HG02571 (cell line): ENCODE data around the gene CFAP44.
"Not testable (repeated sequence)": the region's sequence is repeated elsewhere in the genome, so short reads cannot be mapped to it uniquely, and the experiment has no call there.

Source experiments
- ATAC-seq: cut with Tn5 transposase; IDR thresholded peaks from one replicate; pipeline ENCODE4 v1.9.1; 2021; ENCODE audit warnings: mild to moderate bottlenecking, moderate library complexity; ENCODE audit not compliant: unreplicated experiment

Gene CFAP44

GRCh38 chr3:113441051-113441770, at the start of gene CFAP44:
CFAP44 (minus strand) TSS chr3:113441493; CDS start chr3:113433664, 7,829 bp downstream.
- ATAC-seq, result peak; percentile 81

- ATAC-seq, result no peak
Observed at GRCh38 chr3:113485161-113485609, 43.9 kb upstream of the CFAP44 start.

- no peak for ATAC-seq
Observed at GRCh38 chr3:113468539-113468938, 27.2 kb upstream of the CFAP44 start.

- ATAC-seq, result no peak
Observed at GRCh38 chr3:113461488-113461887, 20.2 kb upstream of the CFAP44 start.

GRCh38 chr3:113458554-113458953, 17.3 kb upstream of the CFAP44 start:
- ATAC-seq, result not testable (repeated sequence)

- ATAC-seq, result no peak
Observed at GRCh38 chr3:113455446-113455845, 14.2 kb upstream of the CFAP44 start.

GRCh38 chr3:113454630-113455029, 13.3 kb upstream of the CFAP44 start:
- no peak for ATAC-seq

GRCh38 chr3:113454057-113454456, 12.8 kb upstream of the CFAP44 start:
- ATAC-seq, result no peak

- ATAC-seq, result no peak
Observed at GRCh38 chr3:113450911-113451310, 9.6 kb upstream of the CFAP44 start.

- ATAC-seq, result no peak
Observed at GRCh38 chr3:113439606-113440005, 1.7 kb downstream of the CFAP44 start.

GRCh38 chr3:113438224-113438623, 3.1 kb downstream of the CFAP44 start:
- no peak for ATAC-seq

GRCh38 chr3:113437411-113437810, 3.9 kb downstream of the CFAP44 start:
- ATAC-seq, result no peak

GRCh38 chr3:113436809-113437208, 4.5 kb downstream of the CFAP44 start:
- ATAC-seq, result no peak

- no peak for ATAC-seq
Observed at GRCh38 chr3:113431811-113432210, 9.5 kb downstream of the CFAP44 start.

GRCh38 chr3:113428581-113428980, 12.7 kb downstream of the CFAP44 start:
- ATAC-seq, result no peak

GRCh38 chr3:113423699-113424098, 17.6 kb downstream of the CFAP44 start:
- no peak for ATAC-seq

GRCh38 chr3:113421082-113421481, 20.2 kb downstream of the CFAP44 start:
- no peak for ATAC-seq

GRCh38 chr3:113409676-113410075, 31.6 kb downstream of the CFAP44 start:
- no peak for ATAC-seq

- no peak for ATAC-seq
Observed at GRCh38 chr3:113405180-113405579, 36.1 kb downstream of the CFAP44 start.

- no peak for ATAC-seq
Observed at GRCh38 chr3:113404637-113405036, 36.7 kb downstream of the CFAP44 start.
